Measurements from ENCODE around the gene CSNK1G2.
"Not testable (repeated sequence)": the region's sequence is repeated elsewhere in the genome, so short reads cannot be mapped to it uniquely, and the experiment has no call there.

Gene CSNK1G2

DNA sequence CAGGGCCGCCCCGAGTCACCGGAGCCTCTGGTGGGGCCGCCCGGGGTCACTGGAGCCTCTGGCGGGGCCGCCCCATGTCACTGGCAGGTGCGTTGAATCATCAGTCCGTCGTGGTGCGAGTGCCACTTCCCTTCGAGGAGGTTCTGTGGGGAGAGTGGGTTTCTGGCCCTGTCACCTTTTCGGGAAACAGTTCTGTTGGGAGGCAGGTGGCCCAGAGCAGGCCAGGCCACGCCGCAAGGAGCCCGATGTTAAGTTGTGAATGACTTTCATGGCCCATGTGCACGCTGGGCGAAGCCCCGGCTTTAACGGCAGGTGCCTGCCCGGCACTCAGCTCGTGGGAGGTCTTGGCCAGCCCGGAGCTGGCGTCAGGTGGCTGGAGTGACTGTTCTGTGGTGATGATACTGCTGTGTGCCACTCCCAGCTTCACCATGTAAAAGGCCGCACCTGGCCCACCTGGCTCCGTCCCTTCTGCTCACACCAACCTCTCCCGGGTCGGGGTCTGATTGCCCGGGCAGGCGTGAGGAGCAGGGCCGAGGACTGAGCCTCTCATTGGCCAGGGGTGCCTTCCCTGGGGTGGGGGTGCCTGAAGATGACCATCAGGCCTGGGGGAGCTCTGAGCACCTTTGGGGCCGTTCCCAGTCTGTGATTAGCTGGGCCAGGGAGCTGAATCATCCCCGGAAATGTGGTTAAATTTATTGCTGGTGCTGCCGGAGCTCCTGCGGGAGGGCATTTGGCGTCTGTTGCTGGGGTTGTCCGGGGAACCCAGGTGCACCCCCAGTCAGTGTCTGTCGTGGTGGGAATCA, 29.2 kb downstream of the CSNK1G2 start:
- DNase-seq, result no peak

DNA sequence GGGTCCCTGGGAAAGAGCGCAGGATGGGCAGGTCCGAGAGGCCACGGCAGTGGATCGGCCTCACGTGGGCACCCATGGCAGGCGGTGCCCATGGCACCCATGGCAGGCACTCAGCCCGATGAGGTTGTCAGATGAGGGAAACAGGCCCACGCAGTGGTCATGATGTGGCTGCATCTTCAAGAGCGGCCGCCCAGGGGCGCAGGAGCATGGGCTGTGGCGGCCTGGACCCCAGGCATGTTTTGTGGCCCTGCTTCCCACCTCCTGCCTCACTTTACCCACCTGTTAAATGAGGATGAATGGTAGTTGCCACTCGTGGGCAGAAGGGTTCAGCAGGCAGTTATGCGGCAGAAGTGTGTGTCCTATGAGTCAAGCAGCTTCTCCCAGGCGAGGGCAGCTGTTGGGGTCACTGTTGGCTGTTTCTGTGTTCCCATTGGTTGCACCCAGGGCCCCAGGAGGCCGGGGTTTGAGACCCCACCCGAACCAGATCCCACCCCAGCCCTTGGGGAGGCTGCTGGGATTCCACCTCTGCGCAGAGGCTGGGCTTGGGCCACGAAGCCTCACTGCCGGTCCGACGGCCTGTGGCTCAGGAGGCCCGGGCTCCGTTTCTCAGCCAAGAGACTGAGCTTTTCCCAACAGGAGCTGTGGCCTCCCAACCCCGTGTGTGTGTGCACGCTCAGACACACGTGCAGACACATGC, 30.0 kb downstream of the CSNK1G2 start:
- no peak for DNase-seq

DNA sequence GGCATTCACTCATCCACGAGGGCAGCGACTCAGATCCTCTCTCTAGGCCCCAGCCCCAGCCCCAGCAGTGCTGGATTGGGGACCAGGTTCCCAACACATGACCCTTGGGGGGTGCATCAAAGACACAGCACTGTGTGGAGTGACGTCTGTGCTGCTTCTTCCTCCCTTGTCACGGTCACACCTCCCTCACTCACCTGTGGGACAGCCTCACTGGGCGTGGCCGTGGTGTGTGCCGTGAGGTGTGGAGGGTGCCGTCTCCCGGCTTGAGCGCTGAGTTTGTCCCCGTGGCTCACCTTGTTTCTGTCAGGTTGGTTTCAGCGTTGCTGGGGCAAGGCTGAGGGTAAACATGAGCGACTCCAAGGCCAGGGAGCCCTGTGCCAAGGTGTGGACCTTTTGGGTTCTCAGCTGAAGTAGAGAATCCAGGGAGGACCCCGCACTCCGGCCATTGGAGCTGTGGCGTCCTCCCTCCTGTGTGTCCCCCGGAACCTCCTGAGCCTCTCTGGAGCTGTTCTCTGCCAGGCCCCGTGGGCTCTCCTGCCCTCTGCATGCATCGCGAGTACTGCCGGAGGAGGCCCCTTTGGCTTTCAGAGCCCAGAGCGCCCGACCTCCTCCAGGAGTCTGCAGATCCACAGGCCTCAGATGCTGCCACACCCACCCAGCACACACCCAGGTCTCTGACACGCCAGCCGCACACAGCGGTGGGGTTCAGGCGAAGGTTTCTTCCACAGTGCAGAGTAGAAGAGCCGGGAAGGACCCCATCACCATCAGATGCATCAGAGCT, 33.6 kb downstream of the CSNK1G2 start:
- no peak for DNase-seq

DNA sequence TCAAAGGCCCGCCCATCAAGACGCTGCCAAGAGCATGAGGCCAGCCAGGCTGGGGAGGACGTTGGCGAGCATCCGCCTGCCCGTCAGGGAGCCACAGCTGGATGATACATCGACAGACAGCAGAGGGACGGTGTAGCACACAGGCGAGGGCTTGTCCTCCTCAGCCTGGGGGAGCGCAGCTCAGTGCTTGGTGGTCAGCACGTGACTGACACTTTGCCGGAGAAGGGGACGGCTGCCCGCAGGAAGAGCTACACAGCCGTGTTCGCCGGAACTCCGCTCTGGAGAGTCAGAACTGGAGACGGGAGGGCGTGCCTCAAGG, 34.1 kb downstream of the CSNK1G2 start:
- DNase-seq, result no peak

DNA sequence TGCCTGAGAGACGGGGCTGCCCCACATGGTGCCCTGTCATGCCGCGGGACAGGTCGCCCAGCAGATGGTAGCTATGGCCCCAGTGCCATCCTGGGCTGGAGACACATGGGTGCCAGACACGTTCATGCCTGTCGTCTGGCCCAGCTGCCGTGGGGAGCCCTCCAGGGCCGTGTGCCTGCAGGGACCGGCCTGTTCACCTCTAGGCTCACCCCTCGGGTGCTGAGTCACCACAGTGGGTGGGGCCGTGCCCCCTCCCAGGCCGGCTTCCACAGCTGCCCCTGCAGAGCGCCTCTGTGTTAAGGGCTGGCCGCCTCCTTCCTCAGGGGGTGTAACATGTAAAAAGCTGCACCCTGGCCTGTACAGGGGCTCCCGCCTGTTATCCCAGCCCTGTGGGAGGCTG, 36.1 kb downstream of the CSNK1G2 start:
- DNase-seq, result no peak

DNA sequence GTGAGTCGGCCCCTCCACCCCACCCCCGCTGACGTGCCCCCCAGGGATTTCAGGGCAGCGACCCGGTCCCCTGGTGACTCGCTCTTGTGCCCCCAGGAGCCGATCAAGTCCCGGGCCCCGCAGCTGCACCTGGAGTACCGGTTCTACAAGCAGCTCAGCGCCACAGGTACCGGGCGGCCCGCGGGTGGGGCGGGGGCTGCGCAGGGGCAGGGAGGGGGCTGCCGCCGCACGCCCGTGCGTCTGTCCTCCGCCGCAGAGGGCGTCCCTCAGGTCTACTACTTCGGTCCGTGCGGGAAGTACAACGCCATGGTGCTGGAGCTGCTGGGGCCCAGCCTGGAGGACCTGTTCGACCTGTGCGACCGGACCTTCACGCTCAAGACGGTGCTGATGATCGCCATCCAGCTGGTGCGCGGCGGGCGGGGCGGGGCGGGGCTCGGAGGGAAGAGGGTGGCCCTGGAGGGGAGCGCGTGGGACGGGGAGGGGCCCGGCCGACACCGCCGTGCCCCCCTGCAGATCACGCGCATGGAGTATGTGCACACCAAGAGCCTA, 37.4 kb downstream of the CSNK1G2 start:
- no peak for DNase-seq

DNA sequence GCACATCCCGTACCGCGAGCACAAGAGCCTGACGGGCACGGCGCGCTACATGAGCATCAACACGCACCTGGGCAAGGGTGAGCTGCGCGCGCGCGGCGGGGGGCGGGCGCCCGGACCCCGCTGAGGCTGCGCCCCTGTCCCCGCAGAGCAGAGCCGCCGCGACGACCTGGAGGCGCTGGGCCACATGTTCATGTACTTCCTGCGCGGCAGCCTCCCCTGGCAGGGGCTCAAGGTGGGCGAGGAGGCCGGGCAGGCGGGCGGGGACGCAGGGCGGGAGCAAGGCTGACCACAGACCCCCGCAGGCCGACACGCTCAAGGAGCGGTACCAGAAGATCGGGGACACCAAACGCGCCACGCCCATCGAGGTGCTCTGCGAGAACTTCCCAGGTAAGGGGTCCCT, 38.0 kb downstream of the CSNK1G2 start:
- no peak for DNase-seq

DNA sequence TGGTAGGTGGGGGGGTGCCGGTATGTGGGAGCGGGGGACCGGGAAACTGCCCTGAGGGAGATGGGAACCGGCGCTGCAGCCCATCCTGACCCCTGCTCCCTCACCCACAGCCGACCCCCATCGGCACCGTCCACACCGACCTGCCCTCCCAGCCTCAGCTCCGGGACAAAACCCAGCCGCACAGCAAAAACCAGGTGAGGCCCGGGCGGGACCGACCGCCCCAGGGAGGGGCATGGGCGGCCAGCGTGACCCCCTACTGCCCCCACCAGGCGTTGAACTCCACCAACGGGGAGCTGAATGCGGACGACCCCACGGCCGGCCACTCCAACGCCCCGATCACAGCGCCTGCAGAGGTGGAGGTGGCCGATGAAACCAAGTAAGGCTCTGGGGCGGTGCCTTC, 38.7 kb downstream of the CSNK1G2 start:
- DNase-seq, result no peak

DNA sequence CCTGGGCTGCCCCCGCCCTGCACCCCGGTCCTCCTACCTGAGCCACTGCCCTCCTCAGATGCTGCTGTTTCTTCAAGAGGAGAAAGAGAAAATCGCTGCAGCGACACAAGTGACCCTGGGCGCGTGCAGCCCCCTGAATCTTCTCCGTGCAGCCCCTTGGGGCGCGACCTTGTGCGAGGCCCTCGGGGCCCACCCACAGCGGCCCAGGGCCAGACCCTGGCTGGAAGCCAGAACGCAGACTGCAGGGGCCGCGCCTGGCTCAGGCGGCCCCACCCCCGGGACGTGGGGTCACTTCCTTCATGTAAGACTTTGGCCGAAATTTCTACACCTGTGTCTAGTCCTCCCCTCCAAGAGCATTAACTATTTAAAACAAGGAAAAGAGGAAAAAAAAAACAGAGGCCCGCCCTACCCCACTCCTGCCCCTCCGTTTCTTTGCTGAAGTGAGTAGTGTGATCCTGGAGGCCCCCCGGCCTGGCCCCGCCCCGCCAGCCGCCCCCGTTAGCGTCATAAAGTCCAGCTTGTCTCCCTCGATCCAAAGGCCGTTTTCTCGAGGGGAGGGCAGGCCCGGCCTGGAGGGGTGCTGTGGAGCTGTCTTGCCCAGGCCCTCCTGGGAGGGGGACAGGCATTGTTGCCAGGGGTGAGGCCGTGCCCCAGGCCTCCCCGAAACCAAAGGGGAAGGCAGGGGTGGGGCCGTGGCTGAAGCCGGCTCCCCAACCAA, 39.3 kb downstream of the CSNK1G2 start:
- no peak for DNase-seq

DNA sequence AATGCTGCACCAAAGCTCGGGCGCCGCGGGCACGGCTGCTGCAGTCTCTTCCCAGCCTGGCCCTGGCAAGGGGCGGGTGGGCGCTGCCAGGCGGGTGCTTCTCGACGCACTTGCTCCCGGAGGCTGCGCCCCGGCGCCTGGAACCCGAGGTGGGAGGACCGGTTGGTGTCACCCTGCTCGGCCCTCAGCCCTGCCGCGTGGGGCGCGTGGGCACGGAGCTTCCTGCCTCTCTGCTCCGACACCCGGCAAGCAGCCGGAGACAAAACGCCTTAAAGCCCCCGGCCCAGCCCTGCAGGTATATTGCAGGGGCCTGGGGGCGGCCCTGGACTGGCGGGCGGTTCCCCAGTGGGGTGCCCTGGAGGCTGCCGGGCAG, 39.8 kb downstream of the CSNK1G2 start:
- no peak for DNase-seq

DNA sequence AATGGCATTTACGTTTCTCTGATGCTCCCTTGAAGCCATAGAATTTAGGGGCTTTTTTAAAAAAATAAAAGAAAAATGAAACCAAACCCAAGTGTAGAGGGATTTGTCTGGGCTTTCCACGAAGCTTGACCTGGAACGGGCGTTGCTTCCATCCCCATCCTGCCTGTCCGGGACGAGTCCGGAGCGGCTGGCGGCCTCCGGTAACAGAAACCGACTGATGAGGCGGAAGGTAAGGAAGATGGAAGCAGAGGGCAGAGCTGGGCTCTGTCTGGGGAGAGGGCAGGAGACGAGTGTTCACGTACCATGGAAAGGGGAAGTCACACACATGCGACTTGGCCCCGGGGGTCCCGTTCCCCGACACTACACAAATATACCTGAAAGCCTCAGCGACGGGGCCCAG, 40.3 kb downstream of the CSNK1G2 start:
- no peak for DNase-seq

DNA sequence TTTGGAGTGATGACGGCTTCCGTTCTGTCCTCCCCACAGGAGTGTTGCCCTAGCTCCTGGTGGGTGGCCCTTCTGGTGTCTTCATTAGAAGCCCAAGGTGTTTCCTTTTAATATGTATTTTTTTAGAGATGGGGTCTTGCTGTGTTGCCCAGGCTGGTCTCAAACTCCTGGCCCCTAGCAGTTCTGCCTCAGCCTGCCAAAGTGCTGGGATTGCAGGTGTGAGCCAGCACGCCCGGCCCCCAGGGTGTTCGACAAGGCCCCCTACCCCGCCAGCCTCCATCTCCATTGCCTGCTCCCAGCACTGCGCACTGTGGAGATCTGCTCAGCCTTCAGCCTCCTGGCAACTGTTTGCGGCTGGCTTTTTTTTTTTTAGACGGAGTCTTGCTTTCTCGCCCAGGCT, 43.4 kb downstream of the CSNK1G2 start:
- DNase-seq, result no peak

DNA sequence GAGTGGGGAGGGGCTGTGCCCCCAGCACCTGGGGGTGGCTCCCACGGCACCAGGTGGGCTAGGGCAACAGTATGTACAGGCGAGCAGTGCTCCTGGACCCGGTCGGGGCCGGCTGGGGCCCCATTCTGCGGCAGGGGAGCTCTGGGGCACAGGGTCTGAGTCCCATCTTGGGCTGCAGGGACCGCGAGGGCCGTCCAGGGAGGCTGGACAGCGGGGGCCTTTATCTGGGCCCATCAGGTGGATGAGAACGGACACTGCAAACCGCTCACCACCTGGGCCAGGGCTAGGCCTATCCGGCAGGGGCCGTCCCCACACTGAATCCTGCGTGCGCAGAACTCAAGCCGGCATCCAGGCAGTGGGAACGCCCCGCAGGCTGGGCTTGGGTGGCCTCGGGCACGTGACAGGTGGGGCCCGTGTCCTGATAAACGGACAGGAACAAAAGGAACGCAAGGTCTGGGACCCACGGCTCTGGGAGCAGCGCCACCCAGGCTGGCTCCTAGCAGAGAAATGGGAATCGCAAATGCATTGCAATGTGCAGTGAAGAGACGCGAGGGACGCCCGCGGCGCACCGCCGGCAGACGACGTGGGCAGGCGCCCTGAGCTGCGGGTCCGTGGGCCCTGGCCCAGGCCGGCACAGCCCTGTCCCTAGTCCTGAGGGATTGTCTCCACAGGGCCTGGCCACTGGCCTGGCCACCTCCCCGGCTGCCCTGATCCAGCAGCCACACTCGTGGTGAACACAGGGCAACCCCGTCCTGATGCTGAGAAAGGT, 44.8 kb downstream of the CSNK1G2 start:
- no peak for DNase-seq

DNA sequence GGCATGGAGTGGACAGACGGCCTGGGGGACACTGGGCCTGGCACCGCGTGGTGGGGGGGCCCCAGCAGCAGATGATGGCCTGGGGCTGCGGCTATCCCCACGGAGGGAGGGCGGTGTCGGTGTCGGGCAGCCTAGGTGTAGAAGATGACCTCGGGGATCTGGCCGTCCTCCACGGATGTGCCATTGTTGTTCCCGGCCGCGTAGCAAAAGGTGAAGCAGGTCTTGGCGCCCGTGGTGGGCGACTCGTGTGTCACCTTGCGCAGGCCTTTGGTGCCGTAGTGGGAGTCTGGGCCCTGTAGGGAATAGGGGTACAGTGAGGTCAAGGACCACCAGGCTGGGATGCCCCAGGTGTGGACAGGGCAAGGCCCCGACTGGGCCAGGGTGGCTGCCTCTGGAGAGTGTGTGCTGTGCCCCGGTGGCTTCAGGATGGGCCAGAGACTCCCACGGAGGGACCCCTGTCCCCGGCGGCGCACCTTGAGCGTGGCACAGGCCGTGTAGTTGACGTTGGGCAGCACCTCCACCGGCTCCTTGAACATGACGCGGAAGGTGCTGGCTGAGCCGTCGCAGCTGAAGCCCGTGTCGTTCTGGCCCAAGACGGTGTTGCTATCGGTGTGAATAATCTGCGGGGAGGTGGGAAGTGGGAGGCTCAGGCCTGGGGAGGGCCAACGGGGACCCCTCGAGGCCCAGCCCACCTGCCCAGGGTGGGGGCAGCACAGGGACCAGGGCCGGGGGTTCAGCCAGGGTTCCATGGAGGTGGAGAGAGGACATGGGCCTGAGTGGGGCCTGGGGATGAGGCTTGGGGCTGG, 45.6 kb downstream of the CSNK1G2 start:
- DNase-seq, result no peak

DNA sequence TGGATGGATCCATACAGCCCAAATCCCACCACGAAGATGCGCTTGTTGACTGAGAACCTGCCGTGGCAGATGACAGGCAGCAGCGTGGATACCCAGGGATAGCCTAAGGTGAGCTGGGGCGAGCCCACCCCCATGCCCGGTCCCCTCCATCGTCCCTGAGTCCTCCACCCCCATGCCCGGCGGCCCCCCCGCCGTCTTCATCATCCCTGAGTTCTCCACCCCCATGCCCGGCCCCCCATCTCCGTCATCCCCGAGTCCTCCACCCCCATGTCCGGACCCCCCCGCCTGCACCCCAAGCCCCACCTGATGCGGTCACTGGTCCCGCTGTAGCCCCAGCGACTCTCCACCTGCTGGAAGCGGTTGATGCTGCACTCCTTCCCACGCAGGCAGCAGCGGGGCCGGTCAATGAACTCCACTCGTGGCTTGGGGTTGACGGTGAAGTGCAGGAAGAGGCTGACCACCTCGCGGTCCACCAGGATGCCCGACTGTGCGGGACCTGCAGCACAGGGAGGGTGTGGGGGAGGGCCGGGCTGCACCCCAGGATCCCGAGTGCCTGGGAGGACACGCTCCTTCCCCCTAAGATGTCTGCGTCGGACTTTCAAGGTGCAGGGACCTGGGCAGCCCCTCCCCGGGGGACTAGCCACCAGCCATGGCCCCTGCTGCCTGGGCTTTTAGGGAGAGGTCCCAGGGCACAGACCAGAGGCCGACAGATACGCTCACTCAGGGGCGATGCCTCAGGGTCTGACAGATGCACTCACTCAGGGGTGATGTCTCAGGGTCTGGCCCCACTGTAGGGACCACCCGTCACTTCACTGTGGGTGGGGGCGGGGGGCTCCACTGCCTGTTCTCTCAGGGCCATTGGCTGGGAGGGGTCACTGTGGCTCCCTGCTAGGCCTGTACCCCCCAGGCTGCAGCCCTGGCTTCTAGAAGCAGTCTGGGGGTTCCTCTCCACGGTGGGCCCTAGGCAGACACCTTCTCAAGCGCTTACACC, 46.5 kb downstream of the CSNK1G2 start:
- no peak for DNase-seq

DNA sequence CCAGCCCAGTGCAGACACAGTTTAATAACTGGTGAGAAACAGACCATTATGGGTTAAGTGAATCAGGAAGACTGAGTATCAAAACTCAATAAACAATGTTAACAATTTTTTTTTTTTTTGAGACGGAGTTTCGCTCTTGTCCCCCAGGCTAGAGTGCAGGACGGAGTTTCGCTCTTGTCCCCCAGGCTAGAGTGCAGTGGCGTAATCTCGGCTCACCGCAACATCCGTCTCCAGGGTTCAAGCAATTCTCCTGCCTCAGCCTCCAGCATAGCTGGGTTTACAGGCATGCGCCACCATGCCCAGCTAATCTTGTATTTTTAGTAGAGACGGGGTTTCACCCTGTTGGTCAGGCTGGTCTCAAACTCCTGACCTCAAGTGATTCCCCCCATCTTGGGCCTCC, 47.5 kb downstream of the CSNK1G2 start:
- not testable (repeated sequence) for DNase-seq

DNA sequence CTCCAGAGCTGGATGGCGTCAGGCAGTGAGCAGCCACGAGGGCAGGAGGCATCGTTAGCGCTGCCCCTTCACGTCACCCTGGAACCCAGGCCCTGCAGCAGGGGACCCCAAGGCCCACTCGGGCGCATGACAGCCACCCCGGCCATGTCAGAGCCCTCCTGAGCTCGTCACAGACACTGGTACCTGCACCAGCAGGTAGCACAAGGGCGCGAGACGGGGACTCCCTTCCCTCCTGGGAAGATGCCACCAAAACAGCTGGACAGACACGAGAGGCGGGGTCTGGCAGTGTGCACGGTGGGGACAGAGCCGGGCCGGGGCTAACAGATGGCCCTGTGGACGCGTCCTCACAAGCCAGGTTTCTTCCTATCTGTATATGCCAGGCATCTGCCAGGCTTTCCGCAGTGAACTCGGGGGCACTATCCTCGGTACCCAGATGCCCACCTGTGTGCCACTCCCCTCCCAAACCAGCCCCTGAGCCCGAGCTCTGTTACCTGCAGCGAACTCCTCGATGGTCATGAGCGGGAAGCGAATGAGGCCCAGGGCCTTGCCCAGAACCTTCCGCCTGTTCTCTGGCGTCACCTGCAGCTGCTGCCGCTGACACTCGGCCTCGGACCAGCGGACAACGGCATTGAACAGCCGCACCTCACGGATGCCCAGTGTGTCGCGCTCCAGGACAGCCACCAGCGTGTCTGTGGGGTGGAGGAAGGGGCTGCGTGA, 48.7 kb downstream of the CSNK1G2 start:
- no peak for DNase-seq

DNA sequence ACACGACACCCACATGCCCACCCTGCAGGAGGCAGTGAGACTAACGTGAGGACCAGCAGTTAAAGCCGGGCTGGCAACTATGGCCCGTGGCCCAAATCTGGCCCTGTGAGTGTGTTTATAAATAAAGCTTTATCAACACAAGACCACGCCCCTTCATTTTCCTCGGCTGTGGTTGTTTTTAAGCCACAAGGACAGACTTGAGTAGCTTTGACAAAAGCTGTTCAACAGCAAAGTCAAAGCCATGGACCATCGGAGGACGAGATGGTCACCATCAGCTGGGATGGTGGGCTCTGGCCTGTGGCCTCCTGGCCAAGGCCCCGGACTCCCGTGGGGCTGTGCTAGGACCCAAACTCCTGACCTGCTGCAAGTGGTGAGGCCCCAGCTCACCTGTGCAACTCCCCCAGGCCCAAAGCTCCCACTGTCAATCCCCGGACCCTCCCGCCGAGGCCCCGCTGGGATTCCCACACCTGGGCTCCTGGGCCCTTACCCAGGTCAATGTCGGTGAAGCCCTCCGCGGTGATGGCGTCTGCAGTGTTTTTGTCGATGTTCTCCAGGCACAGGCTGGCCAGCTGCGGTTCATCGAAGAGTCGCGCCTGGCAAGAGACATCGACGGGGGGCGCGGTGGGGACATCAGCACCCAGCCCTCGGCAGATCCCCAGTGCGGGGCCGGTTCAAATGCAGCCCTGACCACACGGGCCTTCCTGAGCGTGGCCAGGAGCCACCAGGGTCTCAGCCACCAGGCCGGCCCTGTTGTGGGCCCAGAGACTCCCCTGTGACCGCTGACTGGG, 49.5 kb downstream of the CSNK1G2 start:
- DNase-seq, result no peak
